T47D (cell line): ENCODE measurements around the gene CDK6.
"Not testable (repeated sequence)": the region's sequence is repeated elsewhere in the genome, so short reads cannot be mapped to it uniquely, and the experiment has no call there.

Source experiments
- DNase-seq, 2 experiments: peaks; one replicate each; pipeline versions ENCODE4 v3.0.0 to v3.0.0-alpha.2; 2011 to 2012; ENCODE audit warnings: low read depth in 1 of 2, low spot score in 1 of 2
- JUND ChIP-seq: IDR thresholded peaks from 2 replicates; pipeline ENCODE4 v1.6.1; 2012; ENCODE audit warnings: low read depth
- in situ Hi-C: cut with HindIII; loops from 2 replicates; pipeline ENCODE4 v1.10.0; 2016; ENCODE audit warnings: low sequenced_read_pairs, low pct_unique_long_range_greater_than_20kb

Gene CDK6

DNA sequence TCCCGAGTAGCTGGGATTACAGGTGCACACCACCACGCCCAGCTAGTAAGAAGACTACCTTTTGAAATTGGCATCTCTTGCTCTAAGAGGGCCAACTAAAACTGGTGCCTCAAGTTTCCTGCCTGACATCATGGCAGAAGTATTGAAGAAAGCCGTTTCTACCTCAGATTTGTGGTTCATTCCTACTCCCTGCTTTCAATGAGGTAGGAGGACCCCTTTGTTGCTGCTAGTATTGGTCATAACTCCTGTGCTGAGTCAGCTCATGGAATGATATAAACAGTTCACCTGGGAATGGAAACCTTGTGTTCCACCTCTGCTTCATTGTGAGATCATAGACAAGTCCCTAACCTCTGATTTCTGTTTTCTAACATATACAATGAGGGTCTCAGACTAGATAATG is 82.8 kb downstream of the CDK6 start:
- in situ Hi-C loops, result no loop called here
- no peak for DNase-seq
- no peak for TF ChIP-seq JUND

DNA sequence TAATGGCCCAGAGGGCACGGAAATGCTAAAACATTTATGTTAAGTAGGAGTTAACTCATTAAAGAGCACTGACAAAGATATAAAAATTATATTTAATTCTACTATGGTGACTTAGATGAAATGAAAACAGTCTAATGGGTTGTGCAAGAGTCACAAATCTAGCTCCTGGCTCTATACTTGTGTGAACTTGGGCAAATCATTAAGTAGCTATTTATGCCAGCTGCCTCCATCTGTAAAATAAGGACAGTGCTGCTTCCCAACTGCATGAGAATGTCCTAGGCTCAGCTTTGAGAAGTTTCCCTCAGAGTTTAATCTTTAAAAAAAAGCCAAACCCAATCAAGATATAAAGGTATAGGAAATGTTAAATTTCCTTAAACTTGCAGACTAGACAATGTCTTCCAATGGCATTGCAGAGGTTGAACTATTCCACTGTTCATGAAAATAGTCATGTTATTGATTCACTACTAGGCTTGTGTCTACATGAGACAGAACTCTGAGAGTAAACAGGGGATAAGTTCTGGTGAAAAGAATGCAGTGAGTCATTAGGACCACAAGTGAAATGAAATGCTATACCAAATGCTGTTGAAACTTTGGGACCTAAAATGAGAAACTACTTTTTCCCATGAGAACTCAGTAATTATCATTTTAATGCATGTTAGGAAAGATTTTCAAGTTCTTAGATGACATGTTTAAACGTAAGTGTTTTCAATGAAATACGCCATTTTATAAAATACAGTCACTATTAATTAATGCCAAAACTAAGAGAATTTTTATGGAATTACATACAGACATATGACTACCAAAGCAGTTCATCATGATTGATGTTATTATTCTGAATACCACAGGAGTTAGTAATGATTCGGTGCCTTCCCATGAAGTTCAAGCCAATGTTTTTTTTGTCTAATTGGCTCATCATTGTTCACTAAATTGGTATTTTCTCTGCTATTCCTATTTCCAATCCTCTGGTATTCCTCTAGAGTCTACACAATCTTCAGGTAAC is 84.2 kb downstream of the CDK6 start:
- no peak for DNase-seq
- TF ChIP-seq JUND, result no peak
- in situ Hi-C loops, result no loop called here

- DNase-seq, result no peak
- in situ Hi-C loops, result no loop called here
- TF ChIP-seq JUND, result no peak
Observed at GRCh38 chr7:92750946-92751345, 85.4 kb downstream of the CDK6 start.

DNA sequence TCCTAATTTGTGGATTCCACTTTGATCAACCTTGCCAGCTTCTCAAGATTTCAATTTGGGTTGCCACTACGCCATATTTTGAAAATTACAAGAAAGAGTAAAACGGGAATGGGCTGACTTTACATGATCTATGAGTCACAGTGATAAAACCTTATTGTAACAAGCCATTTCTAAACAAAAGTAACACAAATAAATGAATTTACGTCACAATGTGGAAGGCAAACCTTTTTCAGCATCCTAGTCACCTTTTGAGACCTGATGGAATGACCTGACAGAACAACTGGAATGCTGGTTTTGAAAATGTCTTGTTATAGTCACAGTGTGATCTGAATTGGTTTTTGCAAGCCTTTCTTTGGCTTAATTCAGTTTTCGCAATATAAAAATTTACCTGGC is 85.9 kb downstream of the CDK6 start:
- DNase-seq, result no peak
- no peak for TF ChIP-seq JUND
- in situ Hi-C loops, result no loop called here

DNA sequence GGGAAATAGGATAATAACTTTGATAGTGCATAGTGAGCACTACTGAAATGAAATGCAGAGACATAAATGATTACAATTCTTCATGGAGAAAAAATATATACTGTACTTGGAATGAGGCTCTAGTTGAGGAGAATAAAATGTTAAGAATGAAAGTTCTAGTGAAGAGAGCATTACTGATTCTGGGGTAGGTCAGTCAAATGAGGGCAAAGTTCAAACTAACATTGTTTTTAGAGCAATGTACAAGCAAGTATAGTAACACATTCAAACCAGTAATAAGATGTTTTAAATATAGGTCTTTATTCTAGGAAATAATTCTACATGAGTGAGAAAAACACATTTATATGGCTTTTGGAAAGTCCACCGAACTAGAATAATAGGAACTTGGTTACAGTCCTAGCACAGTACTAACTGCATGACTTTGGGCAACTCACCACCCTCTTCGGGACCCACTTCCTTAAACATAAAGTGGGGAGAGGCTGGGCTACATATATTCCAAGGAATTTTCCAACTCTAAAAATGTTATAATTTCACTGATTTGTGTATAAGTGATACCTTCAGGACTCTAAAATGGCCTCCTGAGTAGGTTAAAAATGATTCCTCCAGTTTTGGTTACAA is 86.4 kb downstream of the CDK6 start:
- TF ChIP-seq JUND, result no peak
- no peak for DNase-seq
- in situ Hi-C loops, result no loop called here

GRCh38 chr7:92749327-92749755 is 87.0 kb downstream of the CDK6 start:
- in situ Hi-C loops, result no loop called here
- no peak for DNase-seq
- no peak for TF ChIP-seq JUND

GRCh38 chr7:92748495-92748894 is 87.9 kb downstream of the CDK6 start:
- DNase-seq, result no peak
- no peak for TF ChIP-seq JUND
- in situ Hi-C loops, result no loop called here

GRCh38 chr7:92747041-92747835 is 89.1 kb downstream of the CDK6 start:
- no peak for TF ChIP-seq JUND
- DNase-seq, result no peak
- in situ Hi-C loops, result no loop called here

DNA sequence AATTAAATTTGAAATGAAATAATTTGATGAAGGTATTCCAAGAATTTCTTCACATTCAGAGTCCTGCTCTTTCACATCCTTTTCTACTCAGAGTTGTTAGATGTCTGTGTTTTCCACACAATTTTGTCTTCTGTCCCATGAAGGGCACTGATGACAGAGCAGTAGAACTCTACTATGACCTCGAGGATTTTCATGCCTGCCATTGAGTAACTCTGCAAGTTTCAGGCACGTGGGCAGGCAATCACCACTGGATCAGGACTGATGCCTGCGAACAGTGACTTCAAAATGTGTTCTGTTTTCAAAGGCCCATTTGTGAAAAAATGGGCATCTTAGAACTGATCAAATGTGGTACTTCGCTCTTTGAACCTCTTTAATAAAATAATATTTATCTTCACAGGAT is 91.1 kb downstream of the CDK6 start:
- TF ChIP-seq JUND, result no peak
- DNase-seq, result no peak
- in situ Hi-C loops, result no loop called here

GRCh38 chr7:92744180-92744579 is 92.2 kb downstream of the CDK6 start:
- DNase-seq, in situ Hi-C loops: not testable (repeated sequence)

DNA sequence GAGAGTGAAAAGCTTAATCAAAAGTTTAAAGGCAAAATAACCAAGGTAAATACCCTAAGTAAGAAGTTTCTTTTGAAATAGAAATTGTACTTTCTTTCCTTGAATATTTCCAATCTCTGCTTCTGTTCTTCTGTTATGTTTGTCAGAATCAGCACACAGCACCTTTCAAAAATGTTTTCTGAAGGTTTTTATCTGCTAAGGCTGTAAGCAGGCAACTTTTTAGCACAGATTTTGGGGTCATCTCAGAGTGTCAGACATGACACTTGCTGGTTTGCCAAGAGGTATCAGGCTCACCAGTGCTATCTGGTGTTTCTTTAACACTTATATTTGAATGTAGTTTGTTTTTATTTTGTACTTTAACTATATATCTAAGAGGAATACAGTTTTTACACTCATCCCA is 94.2 kb downstream of the CDK6 start:
- no peak for DNase-seq
- in situ Hi-C loops, result no loop called here
- no peak for TF ChIP-seq JUND

DNA sequence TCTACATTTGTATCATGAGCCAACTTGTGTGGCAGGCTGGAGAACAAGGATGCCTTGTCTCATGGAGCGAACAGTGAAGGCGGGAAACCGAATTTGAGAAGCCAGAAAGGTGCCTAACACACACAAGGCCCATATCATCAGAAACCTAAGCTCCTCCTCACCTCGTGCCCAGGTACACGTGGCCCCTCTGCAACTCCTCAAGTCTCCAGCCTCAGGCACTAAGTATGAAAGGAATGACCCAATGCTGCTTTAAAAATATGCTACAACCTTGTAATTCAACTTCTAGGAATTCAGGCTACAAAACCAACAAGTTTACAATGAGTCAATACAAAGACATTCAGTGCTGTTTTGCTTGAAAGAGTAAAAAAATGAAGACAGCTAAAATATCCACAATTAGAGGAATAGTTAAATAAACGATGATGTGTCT is 95.7 kb downstream of the CDK6 start:
- in situ Hi-C loops, result no loop called here
- no peak for TF ChIP-seq JUND
- DNase-seq, result peak in 1 of 2 experiments; percentile 12
